Limb (tissue), 2 donors: Measurements from ENCODE around the gene CASQ1.

Experiments
- DNase-seq, 2 donors: peaks; one replicate each; pipeline ENCODE4 v3.0.0-alpha.2; 2016; ENCODE audit errors: extremely low spot score in 2 of 2

The CASQ1 gene

GRCh38 chr1:160205242-160206035 lies 15.1 kb downstream of the CASQ1 start, which contains the start of gene PEA15:
Gene PEA15 (plus strand): TSS chr1:160205384. CDS start chr1:160211545, 6,161 bp downstream.
- peak; percentile 43 to 94 for DNase-seq

GRCh38 chr1:160206036-160206389 lies 15.6 kb downstream of the CASQ1 start:
- no peak for DNase-seq

DNA sequence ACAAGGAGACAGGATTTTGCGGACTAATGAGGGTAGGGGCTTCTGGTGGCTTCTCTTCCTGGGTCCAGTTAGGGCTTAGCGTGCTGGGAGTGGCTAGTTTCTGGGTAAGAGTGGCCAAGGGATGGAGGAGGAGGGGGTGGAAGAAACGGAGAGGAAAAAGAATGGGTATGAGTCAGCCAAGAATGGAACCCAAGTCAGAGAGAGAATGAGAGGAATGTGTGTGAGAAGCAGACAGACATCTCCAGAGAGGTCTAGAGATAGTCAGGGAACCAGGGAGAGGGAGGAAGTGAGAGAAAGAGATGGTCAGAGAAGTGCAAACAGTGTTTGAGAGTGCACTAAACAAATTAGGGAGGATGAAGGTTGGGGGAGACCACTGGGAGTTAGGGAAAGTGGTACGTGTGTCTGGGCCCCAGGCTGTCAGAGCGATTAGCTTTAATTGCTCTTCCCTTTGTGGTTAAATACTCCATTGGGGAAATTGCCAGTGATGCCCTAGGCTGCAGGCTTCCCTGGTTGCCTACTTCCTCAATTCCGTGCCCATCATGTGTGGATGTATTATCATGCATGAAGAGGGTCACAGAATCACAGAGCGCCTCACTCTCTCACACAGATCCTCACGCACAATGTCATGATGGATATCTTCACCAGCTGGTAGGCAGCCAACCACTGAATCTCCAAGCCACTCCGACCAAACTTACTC lies 16.2 kb downstream of the CASQ1 start:
- no peak for DNase-seq

GRCh38 chr1:160207118-160207650 lies 16.8 kb downstream of the CASQ1 start:
- DNase-seq = no peak

DNA sequence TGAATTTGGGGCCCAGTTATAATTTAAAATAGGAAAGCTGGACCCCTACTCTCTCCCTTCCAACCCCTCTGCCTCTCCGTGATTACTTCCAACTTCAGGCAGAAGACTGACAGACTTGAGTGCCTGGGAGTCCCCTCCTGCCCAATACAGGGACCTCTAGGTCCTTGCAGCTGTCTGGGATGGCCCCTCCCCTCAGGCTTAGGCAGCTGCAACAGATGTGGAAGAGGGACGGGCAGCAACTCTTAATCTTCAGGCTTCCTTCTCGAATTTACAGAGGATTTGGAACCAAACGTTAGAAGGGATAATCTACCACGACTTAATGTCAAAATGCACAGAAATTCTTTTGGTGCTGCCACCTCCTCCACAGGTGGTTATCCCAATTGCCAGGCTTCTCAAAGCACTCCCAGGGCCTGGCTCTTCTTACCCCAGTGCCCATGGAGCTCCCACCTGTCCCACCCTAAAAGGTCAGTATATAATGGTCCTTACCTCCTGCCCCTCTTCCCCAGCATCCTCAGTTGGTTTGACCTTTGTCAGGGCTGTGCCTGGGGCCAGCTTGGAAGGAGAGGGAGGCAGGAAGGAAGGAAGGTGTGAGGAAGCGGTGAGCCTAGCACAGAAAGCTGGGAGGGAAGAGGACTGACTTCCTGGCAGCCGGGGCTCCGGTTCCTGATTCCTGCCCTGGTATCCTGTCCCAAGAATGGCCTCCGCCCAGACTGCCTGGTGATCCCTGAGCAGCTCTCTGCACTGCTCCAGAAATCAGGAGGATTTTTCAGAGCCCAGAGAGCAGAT lies 17.6 kb downstream of the CASQ1 start:
- peak in 1 of 2 donors; percentile 56 for DNase-seq

- DNase-seq = no peak
These were observed 18.4 kb downstream of the CASQ1 start for GRCh38 chr1:160208557-160209320.

GRCh38 chr1:160209321-160210046 lies 19.1 kb downstream of the CASQ1 start:
- DNase-seq = no peak

- peak in 1 of 2 donors; percentile 66 for DNase-seq
These were observed 20.2 kb downstream of the CASQ1 start for GRCh38 chr1:160210561-160210960.

DNA sequence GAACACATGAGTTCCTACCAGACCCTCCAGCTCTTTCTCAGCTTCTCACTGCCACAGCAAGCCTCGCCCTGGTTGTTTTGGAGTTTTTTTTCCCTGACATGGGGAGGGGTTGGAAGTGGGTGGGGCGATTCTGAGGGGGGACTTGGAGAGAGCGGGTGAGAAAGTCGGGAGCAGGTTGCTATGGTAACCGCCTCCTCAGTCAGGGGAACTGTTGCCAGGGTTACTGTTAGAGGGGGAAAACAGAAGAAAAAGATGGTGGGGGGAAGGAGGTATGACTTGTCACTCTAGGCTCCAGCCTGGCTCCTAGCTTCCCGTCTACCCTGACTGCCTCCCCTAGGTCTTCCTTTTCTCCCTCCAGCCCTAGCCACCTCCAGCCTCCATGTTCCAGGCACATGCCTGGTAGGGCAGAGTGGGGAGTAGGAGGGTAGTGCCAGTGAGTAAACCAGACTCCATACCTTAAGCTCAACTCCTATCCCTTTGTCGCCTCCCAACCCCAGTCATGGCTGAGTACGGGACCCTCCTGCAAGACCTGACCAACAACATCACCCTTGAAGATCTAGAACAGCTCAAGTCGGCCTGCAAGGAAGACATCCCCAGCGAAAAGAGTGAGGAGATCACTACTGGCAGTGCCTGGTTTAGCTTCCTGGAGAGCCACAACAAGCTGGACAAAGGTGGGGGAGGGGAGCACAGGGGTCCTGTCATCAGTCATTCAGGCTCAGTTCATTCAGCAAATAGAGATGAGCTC lies 20.8 kb downstream of the CASQ1 start:
- no peak for DNase-seq

DNA sequence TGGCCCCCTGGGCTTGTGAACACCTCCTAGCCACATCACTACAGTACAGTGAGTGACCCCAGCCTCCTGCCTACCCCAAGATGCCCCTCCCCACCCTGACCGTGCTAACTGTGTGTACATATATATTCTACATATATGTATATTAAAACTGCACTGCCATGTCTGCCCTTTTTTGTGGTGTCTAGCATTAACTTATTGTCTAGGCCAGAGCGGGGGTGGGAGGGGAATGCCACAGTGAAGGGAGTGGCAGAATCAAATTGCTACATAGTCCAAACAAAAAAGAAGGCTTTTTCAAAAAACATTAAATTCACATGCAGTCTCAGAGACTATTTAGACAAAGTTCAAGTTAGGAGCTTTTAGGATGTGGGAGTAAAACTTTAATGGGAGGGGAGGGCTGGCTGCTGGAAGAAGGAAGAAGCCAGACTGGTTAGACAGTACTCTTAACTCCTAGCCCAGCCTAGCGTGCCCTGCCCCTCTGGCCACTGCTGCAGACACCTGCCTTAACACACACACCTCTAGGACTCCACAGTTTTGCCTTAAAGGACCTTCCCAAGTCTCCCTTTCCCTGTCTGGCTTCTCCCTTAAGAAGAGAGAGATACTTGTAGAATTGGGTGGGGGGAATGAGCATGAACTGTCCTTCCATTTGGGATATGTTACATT lies 24.2 kb downstream of the CASQ1 start:
- no peak for DNase-seq

DNA sequence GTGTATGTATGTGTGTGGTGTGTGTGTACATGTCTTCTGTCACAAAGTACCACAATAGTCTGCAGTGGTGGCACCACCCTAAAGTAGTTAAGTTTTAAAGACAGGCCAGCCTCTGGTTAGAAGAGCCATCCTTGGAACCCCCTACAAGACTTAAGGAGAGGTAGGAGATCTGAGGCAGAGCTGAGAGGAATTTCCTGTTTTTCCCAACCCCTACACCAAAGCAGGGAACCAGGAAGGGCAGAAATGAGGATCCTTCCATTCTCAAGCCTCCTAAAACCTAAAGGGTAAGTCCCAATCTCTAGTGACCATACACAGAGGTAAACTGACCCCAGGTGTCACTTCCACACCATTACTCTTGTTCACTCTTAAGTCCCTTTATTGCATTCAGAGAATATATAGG lies 25.9 kb downstream of the CASQ1 start:
- no peak for DNase-seq

DNA sequence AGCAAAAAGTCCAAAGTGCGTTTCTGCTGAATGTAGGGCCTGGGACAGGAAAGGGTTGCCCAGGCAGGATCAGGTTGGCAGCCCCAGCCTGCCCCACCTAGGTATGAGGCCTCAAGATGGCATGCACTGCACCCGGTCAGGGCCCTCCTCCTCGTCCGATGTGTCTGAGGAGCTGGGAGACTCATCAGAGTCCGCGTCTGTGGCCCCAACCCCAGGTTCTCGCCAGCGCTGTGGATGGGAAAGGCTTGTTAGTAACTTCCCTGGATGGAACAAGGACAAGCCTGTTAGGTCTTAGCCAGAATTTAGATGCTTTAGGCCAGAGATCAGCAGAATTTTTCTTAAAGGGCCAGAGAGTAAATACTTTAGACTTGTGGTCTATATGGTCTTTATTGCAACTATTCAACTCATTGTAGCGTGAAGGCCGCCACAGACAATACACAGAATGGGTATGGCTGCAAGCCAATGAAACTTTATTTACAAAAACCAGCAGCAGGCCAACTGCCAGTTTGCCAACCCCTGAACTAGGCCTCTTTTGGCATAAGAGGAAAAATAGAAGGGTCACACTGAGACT lies 27.2 kb downstream of the CASQ1 start:
- DNase-seq = no peak

- no peak for DNase-seq
These were observed 28.9 kb downstream of the CASQ1 start for GRCh38 chr1:160219062-160219929.

GRCh38 chr1:160220301-160220700 lies 29.9 kb downstream of the CASQ1 start:
- DNase-seq = no peak

DNA sequence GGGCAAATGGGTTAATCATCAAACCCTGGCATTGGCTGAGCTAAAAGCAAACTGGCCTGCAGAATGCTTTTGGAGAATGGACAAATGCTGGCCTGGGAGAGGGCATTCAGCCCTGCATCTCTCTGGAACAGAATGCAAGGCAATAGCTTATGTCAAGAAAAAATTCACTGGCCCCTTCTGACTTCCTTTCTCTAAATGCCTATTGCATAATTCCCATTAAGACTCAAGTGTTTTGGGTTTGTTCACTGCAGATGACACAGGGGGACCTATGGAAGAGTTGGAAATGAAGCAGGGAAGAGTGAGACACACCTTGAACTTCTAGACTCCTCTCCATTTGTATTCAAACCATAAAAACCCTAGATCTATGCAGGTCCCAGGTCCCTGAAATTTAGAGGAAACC lies 30.7 kb downstream of the CASQ1 start:
- DNase-seq = no peak

DNA sequence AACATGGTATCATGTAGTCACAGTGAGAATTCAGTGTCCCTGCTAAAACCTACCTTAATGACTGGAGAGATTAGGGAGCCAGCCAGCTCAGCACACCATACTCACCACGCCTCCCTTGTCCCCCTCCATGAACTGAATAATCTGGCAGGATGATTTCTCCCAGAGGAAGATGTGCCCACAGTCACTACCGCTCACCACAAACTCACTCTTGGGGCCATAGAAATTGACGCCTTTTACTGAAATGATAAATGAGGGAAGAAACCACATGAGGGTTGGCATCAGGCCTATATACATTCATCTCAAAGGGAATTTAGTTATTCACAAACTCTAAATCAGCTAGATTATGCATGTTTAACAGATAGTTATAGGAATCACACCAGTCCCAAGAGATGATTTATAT lies 32.2 kb downstream of the CASQ1 start:
- no peak for DNase-seq

DNA sequence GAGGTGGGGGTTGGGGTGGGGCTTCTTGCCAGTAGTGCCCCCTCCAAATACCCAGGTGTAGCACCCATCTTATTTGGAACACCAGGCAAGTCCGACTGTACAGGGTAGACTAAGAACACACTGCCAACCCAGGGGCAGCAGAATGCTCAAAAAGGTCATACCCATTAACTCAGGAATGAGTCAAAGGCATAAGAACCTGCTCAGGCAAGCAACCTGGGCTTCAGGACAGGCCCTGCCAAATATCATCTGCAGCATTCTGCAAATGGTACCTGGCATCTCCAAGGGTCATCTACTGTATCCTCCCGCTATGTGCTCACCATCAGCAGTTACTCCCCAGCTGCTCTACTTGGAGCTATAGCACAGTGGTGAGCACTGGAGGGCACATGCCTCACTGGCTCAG lies 34.2 kb downstream of the CASQ1 start:
- no peak for DNase-seq

DNA sequence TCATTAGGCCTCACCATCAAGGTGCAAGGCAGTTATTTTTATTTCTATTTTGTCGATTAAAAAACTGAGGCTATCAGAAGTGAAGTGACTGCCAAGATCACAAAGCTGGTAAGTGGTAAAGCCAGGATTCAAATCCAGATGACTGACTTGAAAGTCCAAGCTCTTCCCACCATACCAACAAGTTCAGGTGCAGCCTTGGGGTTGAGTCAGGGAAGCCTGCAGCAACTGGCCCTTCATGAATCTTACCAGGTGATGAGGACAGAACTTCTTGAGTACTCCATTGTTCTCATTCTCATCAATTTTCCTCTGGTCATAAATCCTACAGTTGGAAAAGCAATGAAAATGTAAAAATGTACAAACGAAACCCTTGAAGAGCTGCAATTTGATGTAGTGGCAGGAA lies 35.0 kb downstream of the CASQ1 start:
- no peak for DNase-seq
